H9 (cell line): ENCODE data around the gene RALGAPA2. TPM values are rescaled to one million over a fixed set of nuclear protein-coding genes. Genes with fewer than 3 reads are reported as not detected.

Source experiments
- DNase-seq: peaks from one replicate; pipeline ENCODE4 v3.0.0-alpha.2; 2017
- H2AFZ ChIP-seq: one replicate; pipeline ENCODE4 v1.6.1; 2013; ENCODE audit warnings: mild to moderate bottlenecking, low read length, control low read depth, moderate library complexity
- H2AK5ac ChIP-seq: 2 replicates; pipeline ENCODE4 v1.6.1; 2013; ENCODE audit warnings: low read length, control low read depth, mixed read lengths; ENCODE audit not compliant: insufficient read length
- H2BK120ac ChIP-seq: one replicate; pipeline ENCODE4 v1.6.1; 2013; ENCODE audit warnings: low read depth, mild to moderate bottlenecking, low read length, control low read depth, inconsistent platforms; ENCODE audit not compliant: poor library complexity, severe bottlenecking
- H2BK12ac ChIP-seq: 2 replicates; pipeline ENCODE4 v1.6.1; 2013; ENCODE audit warnings: low read length, control low read depth, mixed read lengths, low read depth; ENCODE audit not compliant: insufficient read length
- H2BK15ac ChIP-seq: 2 replicates; pipeline ENCODE4 v1.6.1; 2013; ENCODE audit warnings: low read depth, low read length, control low read depth
- H2BK20ac ChIP-seq: one replicate; pipeline ENCODE4 v1.6.1; 2013; ENCODE audit warnings: low read depth, mild to moderate bottlenecking, low read length, control low read depth, inconsistent platforms; ENCODE audit not compliant: poor library complexity, severe bottlenecking
- H2BK5ac ChIP-seq: 2 replicates; pipeline ENCODE4 v1.6.1; 2013; ENCODE audit warnings: low read length, control low read depth, mixed read lengths; ENCODE audit not compliant: insufficient read length
- H3K14ac ChIP-seq: 2 replicates; pipeline ENCODE4 v1.6.1; 2013; ENCODE audit warnings: low read length, control low read depth; ENCODE audit not compliant: insufficient read depth
- H3K18ac ChIP-seq: 2 replicates; pipeline ENCODE4 v1.6.1; 2013; ENCODE audit warnings: low read depth, mild to moderate bottlenecking, mixed read lengths, low read length, control low read depth; ENCODE audit not compliant: insufficient read length
- H3K23ac ChIP-seq: 2 replicates; pipeline ENCODE4 v1.6.1; 2013; ENCODE audit warnings: low read length, control low read depth, mixed read lengths, low read depth; ENCODE audit not compliant: insufficient read length
- H3K23me2 ChIP-seq: 2 replicates; pipeline ENCODE4 v1.6.1; 2013; ENCODE audit warnings: low read depth, mild to moderate bottlenecking, mixed read lengths, low read length, control low read depth; ENCODE audit not compliant: insufficient read length, poor library complexity, severe bottlenecking
- H3K27ac ChIP-seq: 2 replicates; pipeline ENCODE4 v1.5.1; 2013; ENCODE audit warnings: low read length, control low read depth, mixed read lengths, low read depth; ENCODE audit not compliant: insufficient read length
- H3K27me3 ChIP-seq: 2 replicates; pipeline ENCODE4 v1.6.1; 2013; ENCODE audit warnings: low read length, control low read depth, inconsistent platforms; ENCODE audit not compliant: insufficient read depth
- H3K4ac ChIP-seq: 2 replicates; pipeline ENCODE4 v1.6.1; 2013; ENCODE audit warnings: low read depth, mild to moderate bottlenecking, control low read depth, inconsistent platforms, low read length, moderate library complexity
- H3K4me1 ChIP-seq: 2 replicates; pipeline ENCODE4 v1.6.1; 2013; ENCODE audit warnings: low read length, control low read depth, inconsistent platforms; ENCODE audit not compliant: insufficient read depth
- H3K4me2 ChIP-seq: 2 replicates; pipeline ENCODE4 v1.6.1; 2013; ENCODE audit warnings: low read length, control low read depth, mixed read lengths; ENCODE audit not compliant: insufficient read length, insufficient read depth
- H3K56ac ChIP-seq: 2 replicates; pipeline ENCODE4 v1.6.1; 2013; ENCODE audit warnings: low read depth, mild to moderate bottlenecking, mixed read lengths, low read length, control low read depth; ENCODE audit not compliant: insufficient read length
- H3K79me1 ChIP-seq: 2 replicates; pipeline ENCODE4 v1.6.1; 2013; ENCODE audit warnings: low read depth, mild to moderate bottlenecking, moderate library complexity, low read length, control low read depth, inconsistent platforms; ENCODE audit not compliant: insufficient read depth, poor library complexity, severe bottlenecking
- H3K79me2 ChIP-seq: 2 replicates; pipeline ENCODE4 v1.6.1; 2013; ENCODE audit warnings: low read length, control low read depth, inconsistent platforms; ENCODE audit not compliant: insufficient read depth
- H3K9ac ChIP-seq: 2 replicates; pipeline ENCODE4 v1.6.1; 2013; ENCODE audit warnings: low read length, control low read depth, mixed read lengths; ENCODE audit not compliant: insufficient read length; ENCODE audit errors: extremely low read depth
- H3K9me3 ChIP-seq: one replicate; pipeline ENCODE4 v1.6.1; 2013; ENCODE audit warnings: low read depth, low read length, inconsistent platforms; ENCODE audit not compliant: control insufficient read depth
- H3T11ph ChIP-seq: one replicate; pipeline ENCODE4 v1.6.1; 2013; ENCODE audit warnings: mild to moderate bottlenecking, low read length, control low read depth, inconsistent platforms
- H4K20me1 ChIP-seq: one replicate; pipeline ENCODE4 v1.6.1; 2013; ENCODE audit not compliant: control insufficient read depth, insufficient read length, insufficient read depth
- H4K5ac ChIP-seq: 2 replicates; pipeline ENCODE4 v1.6.1; 2013; ENCODE audit warnings: low read depth, mild to moderate bottlenecking, mixed read lengths, low read length, control low read depth; ENCODE audit not compliant: insufficient read length
- H4K8ac ChIP-seq: replicated peaks from 2 replicates; pipeline ENCODE4 v1.6.1; 2013; ENCODE audit warnings: low read length, control low read depth, mixed read lengths, low read depth; ENCODE audit not compliant: insufficient read length
- H4K91ac ChIP-seq: 2 replicates; pipeline ENCODE4 v1.6.1; 2013; ENCODE audit warnings: low read depth, mild to moderate bottlenecking, moderate library complexity, mixed read lengths, low read length, control low read depth; ENCODE audit not compliant: insufficient read length
- H3K27ac Mint-ChIP-seq, 3 experiments: 2 replicates in 2 of 3; 3 replicates in 1 of 3; pipeline ENCODE4 v1.8.0; 2020 to 2021; ENCODE audit warnings: mixed read lengths in 3 of 3, mild to moderate bottlenecking in 1 of 3, moderate library complexity in 1 of 3
- H3K27me3 Mint-ChIP-seq: 2 replicates; pipeline ENCODE4 v1.8.0; 2021; ENCODE audit warnings: low read depth, mild to moderate bottlenecking, moderate library complexity, mixed read lengths
- H3K36me3 Mint-ChIP-seq, 3 experiments: 2 replicates in 2 of 3; 3 replicates in 1 of 3; pipeline ENCODE4 v1.8.0; 2020 to 2021; ENCODE audit warnings: low read depth in 3 of 3, mixed read lengths in 3 of 3; ENCODE audit not compliant: insufficient read depth in 1 of 3
- H3K4me1 Mint-ChIP-seq, 2 experiments: 2 replicates each; pipeline ENCODE4 v1.8.0; 2020; ENCODE audit warnings: mixed read lengths in 2 of 2
- H3K4me3 Mint-ChIP-seq, 2 experiments: 2 replicates in 1 of 2; 3 replicates in 1 of 2; pipeline ENCODE4 v1.8.0; 2020 to 2021; ENCODE audit warnings: mild to moderate bottlenecking in 2 of 2, mixed read lengths in 2 of 2, moderate library complexity in 1 of 2
- H3K9me3 Mint-ChIP-seq, 2 experiments: 2 replicates in 1 of 2; 3 replicates in 1 of 2; pipeline ENCODE4 v1.8.0; 2020; ENCODE audit warnings: mild to moderate bottlenecking in 2 of 2, mixed read lengths in 2 of 2, moderate library complexity in 1 of 2
- CTCF ChIP-seq: fragments of 200-600 bp; sonication (generic); conservative IDR thresholded peaks from 3 replicates; pipeline ENCODE4 v1.8.0; 2021; ENCODE audit warnings: antibody characterized with exemption, mild to moderate bottlenecking
- WGBS: extraction: QIAGEN DNeasy Blood & Tissue Kit; methylation state at CpG from one replicate; pipeline ENCODE4 v1.1.7; 2013; ENCODE audit warnings: missing lambda C conversion rate, low lambda C conversion rate, mixed read lengths; ENCODE audit not compliant: insufficient read length; ENCODE audit errors: extremely low coverage; 5-methylcytosine and 5-hydroxymethylcytosine counted together
- total RNA-seq: library from RNA; stranded (reverse); gene quantifications from 2 replicates; pipeline ENCODE4 v1.2.1, GENCODE V29; 2021

RALGAPA2 gene
- total RNA-seq, 1 experiment from 2014 or later, result 16.6 TPM

GRCh38 chr20:20344476-20344875 is 368.0 kb downstream of the RALGAPA2 start:
- Histone ChIP-seq H2BK15ac (no peak overlapping the region), H3K79me1 (no peaks in the 10 kb centered on the region), H2BK20ac (no peak overlapping the region), H2BK5ac (no peak overlapping the region), H4K8ac (no peak overlapping the region), H4K20me1 (no peaks in the 10 kb centered on the region), H2AFZ (no peak overlapping the region), H3K56ac (no peak overlapping the region), H3K9me3 (no peaks in the 10 kb centered on the region), H4K91ac (no peak overlapping the region), H3K9ac (no peak overlapping the region), H3K4me1 (no peaks in the 10 kb centered on the region), H3K79me2 (no peaks in the 10 kb centered on the region), H3K27me3 (no peaks in the 10 kb centered on the region), H3K4ac (no peak overlapping the region), H3K18ac (no peak overlapping the region), H3K27ac (no peak overlapping the region), H4K5ac (no peak overlapping the region), H3K14ac (no peak overlapping the region), H2BK12ac (no peak overlapping the region), H3K23ac (no peak overlapping the region), H3K23me2 (no peaks in the 10 kb centered on the region), H3T11ph (no peak overlapping the region), H2BK120ac (no peak overlapping the region), H2AK5ac (no peak overlapping the region), H3K4me2 (no peak overlapping the region)
- H3K4me1 Mint-ChIP-seq, result no peaks in the 10 kb centered on the region
- H3K27ac Mint-ChIP-seq, result no peak overlapping the region
- no peak overlapping the region for H3K4me3 Mint-ChIP-seq
- H3K36me3 Mint-ChIP-seq, result no peaks in the 10 kb centered on the region
- peaks cover 2% of the 10 kb centered on the region for H3K27me3 Mint-ChIP-seq
- H3K9me3 Mint-ChIP-seq, result peaks cover 0 to 4% of the 10 kb centered on the region in 2 experiments; a peak in 1 of 5 replicates
- no peak for DNase-seq
- TF ChIP-seq CTCF, result no peak
- WGBS, result no CpG with 5 or more reads among the region's 4 CpGs
